Testis (tissue), 3 donors: Measurements from ENCODE around the gene CHD5. TPM values are rescaled to one million over a fixed set of nuclear protein-coding genes. Genes with fewer than 3 reads are reported as not detected.

Source experiments
- DNase-seq: peaks from one replicate; pipeline ENCODE4 v3.0.0-alpha.2; 2019
- H3K27ac ChIP-seq, 2 donors: fragments of 200-600 bp; sonication (generic); one replicate each; pipeline ENCODE4 v1.5.1; 2019
- H3K27me3 ChIP-seq: fragments of 200-600 bp; sonication (generic); one replicate; pipeline ENCODE4 v1.5.1; 2019
- H3K36me3 ChIP-seq: fragments of 200-600 bp; sonication (generic); one replicate; pipeline ENCODE4 v1.5.1; 2017; ENCODE audit warnings: low read depth; ENCODE audit errors: missing control alignments
- H3K4me1 ChIP-seq: fragments of 200-600 bp; sonication (generic); one replicate; pipeline ENCODE4 v1.5.1; 2019
- H3K4me3 ChIP-seq, 2 donors: fragments of 200-600 bp; sonication (generic); one replicate each; pipeline ENCODE4 v1.5.1; 2017 to 2019
- H3K9me3 ChIP-seq: fragments of 200-600 bp; sonication (generic); one replicate; pipeline ENCODE4 v1.5.1; 2017
- CTCF ChIP-seq, 3 experiments: fragments of 450-650 bp in 2 of 3; fragments of 200-600 bp in 1 of 3; sonication (generic) in 1 of 3; IDR thresholded peaks; one replicate each; pipeline ENCODE4 v1.5.1; 2016 to 2019; ENCODE audit warnings: antibody characterized with exemption in 3 of 3, mild to moderate bottlenecking in 2 of 3, moderate library complexity in 1 of 3
- POLR2A ChIP-seq: fragments of 450-650 bp; IDR thresholded peaks from one replicate; pipeline ENCODE4 v1.6.1; 2017; ENCODE audit warnings: antibody characterized with exemption, mild to moderate bottlenecking, moderate library complexity
- WGBS, 2 donors: methylation state at CpG; one replicate each; pipeline ENCODE4 v1.1.5; 2018; 5-methylcytosine and 5-hydroxymethylcytosine counted together
- intact Hi-C: fragments of 100-400 bp; cut with DNase I; formaldehyde crosslinking; loops from one replicate; pipeline ENCODE4 v1.15.1; 2023; ENCODE audit warnings: low total_unique reads
- polyA plus RNA-seq: library from polyadenylated mRNA; stranded (reverse); fragments of 350-450 nt; fragmentation: Illumina TruSeq; extraction: RNeasy Lipid Tissue Mini Kit (QIAGEN cat#74804); gene quantifications from one replicate; pipeline ENCODE4 v1.2.3, GENCODE V29; 2014; ENCODE audit warnings: low read depth, low replicate concordance; ENCODE audit not compliant: insufficient read depth
- total RNA-seq, 2 donors: library from RNA; depleted of rRNA; stranded (reverse); fragments of >200 nt; gene quantifications; one replicate each; pipeline ENCODE4 v1.2.3, GENCODE V29; 2016

The CHD5 gene
- total and polyA plus RNA-seq, 3 donors from 2014 or later = 42.1 to 67.5 (median 63.1) TPM

- Histone ChIP-seq H3K27ac (no peak overlapping the region), H3K27me3 (no peaks in the 10 kb centered on the region), H3K4me3 (no peak overlapping the region), H3K9me3 (no peaks in the 10 kb centered on the region), H3K4me1 (no peaks in the 10 kb centered on the region), H3K36me3 (no peaks in the 10 kb centered on the region)
- DNase-seq = no peak
- intact Hi-C loops = no loop called here
- WGBS, 2 donors = 66 to 68% methylated on average over 15 to 22 of the region's 22 CpGs
- TF ChIP-seq CTCF (IDR thresholded peaks at IDR 0.05) = no peak
- no peak for TF ChIP-seq POLR2A
Observed at GRCh38 chr1:6134741-6135510, 45.2 kb downstream of the CHD5 start.

DNA sequence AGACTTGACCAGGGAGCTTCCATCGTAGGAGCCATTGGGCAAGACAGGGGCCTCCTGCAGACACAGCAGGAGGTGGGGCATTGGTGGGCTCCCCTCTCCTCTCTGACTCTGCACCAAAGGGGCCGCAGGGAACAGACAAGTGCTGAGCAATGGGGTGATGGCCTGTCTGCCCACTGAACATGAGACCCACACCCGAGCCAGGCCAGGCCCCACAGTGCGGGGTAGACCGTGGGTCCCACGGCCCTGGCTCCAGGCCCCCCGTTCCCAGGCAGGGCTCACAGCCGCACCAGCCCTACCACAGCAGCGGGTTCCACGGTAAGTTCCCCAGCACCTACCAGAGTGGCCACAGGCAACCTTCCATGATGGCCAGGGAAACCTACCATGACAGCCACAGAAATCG is 45.9 kb downstream of the CHD5 start:
- WGBS, 2 donors = 94 to 95% methylated on average over 9 to 11 of the region's 11 CpGs
- Histone ChIP-seq H3K27me3 (no peaks in the 10 kb centered on the region), H3K36me3 (no peaks in the 10 kb centered on the region), H3K27ac (no peak overlapping the region), H3K9me3 (no peaks in the 10 kb centered on the region), H3K4me1 (no peaks in the 10 kb centered on the region), H3K4me3 (no peak overlapping the region)
- TF ChIP-seq POLR2A = no peak
- no peak for TF ChIP-seq CTCF (IDR thresholded peaks at IDR 0.05)
- intact Hi-C loops = no loop called here
- DNase-seq = no peak

DNA sequence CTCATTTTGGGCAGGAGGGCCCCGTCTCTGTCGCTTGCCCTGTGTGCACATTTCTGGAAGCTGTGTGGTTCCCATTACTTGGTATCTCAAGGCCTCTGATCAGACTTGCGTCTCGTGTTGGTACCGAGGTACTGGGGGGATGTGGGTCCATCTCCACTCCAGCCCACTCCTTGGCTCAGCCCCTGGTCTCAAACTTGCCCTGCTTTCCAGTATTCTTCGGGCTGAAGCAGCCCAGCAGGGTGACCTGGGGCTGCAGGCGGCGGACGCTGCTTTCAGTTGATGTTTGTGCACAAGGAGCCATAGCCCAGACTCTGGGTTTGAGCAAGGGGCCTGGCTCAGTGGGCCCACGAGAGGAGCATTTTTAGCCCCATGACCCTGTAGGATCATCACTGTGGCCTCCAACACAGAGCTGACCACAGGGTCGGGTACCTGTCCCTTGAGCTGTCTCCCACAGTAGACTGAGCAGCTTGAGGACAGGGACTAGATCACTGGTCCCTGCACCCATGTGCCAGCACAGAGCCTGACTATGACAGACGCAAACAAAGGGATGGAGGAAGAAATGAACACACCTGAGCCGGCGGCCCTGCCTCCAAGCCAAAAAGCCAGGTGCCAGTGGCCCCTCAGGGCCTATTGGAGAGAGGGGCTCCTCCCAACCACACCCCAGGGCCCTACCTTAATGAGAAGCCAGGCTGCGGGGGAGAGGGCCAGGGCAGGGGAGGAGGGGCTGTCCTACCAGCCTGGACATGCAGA is 46.8 kb downstream of the CHD5 start:
- no peak overlapping the region for H3K4me3 ChIP-seq
- no peaks in the 10 kb centered on the region for H3K9me3 ChIP-seq
- DNase-seq = no peak
- H3K4me1 ChIP-seq = no peaks in the 10 kb centered on the region
- H3K27ac ChIP-seq = no peak overlapping the region
- intact Hi-C loops = no loop called here
- TF ChIP-seq POLR2A (no peak), CTCF (IDR thresholded peaks at IDR 0.05) (no peak)
- no peaks in the 10 kb centered on the region for H3K36me3 ChIP-seq
- WGBS, 2 donors = 86 to 94% methylated on average over 14 to 15 of the region's 15 CpGs
- no peaks in the 10 kb centered on the region for H3K27me3 ChIP-seq

DNA sequence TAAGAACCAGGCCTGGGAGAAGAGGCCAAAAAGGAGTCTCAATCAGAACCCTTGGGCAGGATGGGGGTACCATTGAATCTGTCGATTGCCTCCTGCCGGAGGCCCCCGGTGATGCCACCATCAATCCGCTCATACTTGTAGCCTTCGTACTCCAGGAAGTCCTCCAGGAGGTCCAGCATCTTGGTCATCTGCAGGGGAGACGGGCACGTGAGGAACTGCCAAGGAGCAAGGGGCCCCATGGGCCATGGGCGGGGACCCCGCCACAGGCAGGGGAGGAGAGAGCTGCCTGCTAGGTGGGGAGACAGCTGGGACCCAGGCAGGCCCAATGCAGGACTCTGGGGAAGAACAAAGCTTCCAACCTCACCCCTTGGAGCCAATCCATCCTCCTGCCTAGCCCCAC is 48.6 kb downstream of the CHD5 start:
- no peak overlapping the region for H3K4me3 ChIP-seq
- 86 to 93% methylated on average over 5 to 9 of the region's 9 CpGs for WGBS, 2 donors
- H3K9me3 ChIP-seq = no peaks in the 10 kb centered on the region
- intact Hi-C loops = no loop called here
- no peak for DNase-seq
- TF ChIP-seq POLR2A (no peak), CTCF (IDR thresholded peaks at IDR 0.05) (no peak)
- peaks cover 3% of the 10 kb centered on the region for H3K4me1 ChIP-seq
- H3K36me3 ChIP-seq = no peaks in the 10 kb centered on the region
- no peak overlapping the region for H3K27ac ChIP-seq
- H3K27me3 ChIP-seq = no peaks in the 10 kb centered on the region
